Ishikawa (cell line): ENCODE data around the gene SLC2A3.

Experiments used
- CEBPB ChIP-seq: IDR thresholded peaks from 2 replicates; pipeline ENCODE4 v1.6.1; 2012
- CREB1 ChIP-seq: IDR thresholded peaks from 2 replicates; pipeline ENCODE4 v1.6.1; 2012; ENCODE audit warnings: low read depth
- EGR1 ChIP-seq: IDR thresholded peaks from 2 replicates; pipeline ENCODE4 v1.6.1; 2012
- EP300 ChIP-seq: IDR thresholded peaks from 2 replicates; pipeline ENCODE4 v1.6.1; 2012; ENCODE audit warnings: borderline replicate concordance
- NFIC ChIP-seq: IDR thresholded peaks from 2 replicates; pipeline ENCODE4 v1.6.1; 2012
- RAD21 ChIP-seq: IDR thresholded peaks from 2 replicates; pipeline ENCODE4 v1.6.1; 2012; ENCODE audit warnings: low read depth
- TAF1 ChIP-seq: IDR thresholded peaks from 2 replicates; pipeline ENCODE4 v1.6.1; 2012; ENCODE audit warnings: low read depth, mild to moderate bottlenecking
- TCF12 ChIP-seq: IDR thresholded peaks from 2 replicates; pipeline ENCODE4 v1.6.1; 2012; ENCODE audit warnings: low read depth
- TEAD4 ChIP-seq: IDR thresholded peaks from 2 replicates; pipeline ENCODE4 v1.6.1; 2012
- TF ChIP-seq, protein P1 (sequence below): IDR thresholded peaks from 2 replicates; pipeline ENCODE4 v1.6.1; 2012
- TF ChIP-seq, protein P2 (sequence below): IDR thresholded peaks from 2 replicates; pipeline ENCODE4 v1.6.1; 2012; ENCODE audit warnings: low read depth, mild to moderate bottlenecking
- TF ChIP-seq, protein P3 (sequence below): IDR thresholded peaks from 2 replicates; pipeline ENCODE4 v1.6.1; 2012

DNA sequence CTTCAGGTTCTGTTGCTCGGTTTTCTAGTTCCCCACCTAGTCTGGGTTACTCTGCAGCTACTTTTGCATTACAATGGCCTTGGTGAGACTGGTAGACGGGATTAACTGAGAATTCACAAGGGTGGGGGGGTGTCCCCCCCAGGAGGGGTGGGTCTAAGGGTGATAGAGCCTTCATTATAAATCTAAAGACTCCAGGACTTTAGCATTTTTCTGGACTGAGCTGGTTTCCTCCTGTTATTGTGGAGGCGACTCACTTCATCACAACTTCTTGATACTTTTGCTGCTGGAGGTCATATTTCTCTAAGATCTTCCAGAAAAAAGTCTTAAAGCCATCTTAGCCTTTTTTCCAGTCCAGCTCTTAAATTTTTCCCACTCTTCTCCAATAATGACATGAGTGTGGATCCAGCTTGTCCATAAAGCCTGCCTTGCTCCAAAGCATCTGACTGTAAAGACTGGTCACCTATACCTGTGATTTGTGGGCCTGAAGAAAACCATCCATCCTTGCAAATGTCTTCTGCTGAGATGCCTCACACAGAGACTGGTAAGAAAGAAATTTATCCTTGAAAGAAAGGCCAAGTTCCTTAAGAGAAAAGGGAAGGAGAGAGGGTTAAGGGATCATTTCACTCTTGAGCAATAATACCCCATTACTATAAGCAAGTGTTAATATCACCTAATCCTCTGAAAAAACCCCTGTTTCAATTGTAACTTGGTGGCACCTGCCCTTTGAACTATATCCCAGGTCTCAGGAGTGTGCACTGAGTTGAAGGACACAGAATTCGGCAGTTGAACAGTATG is 43.6 kb downstream of the SLC2A3 start:
- no peak for TF ChIP-seq EGR1
- TF ChIP-seq, protein P1, sequence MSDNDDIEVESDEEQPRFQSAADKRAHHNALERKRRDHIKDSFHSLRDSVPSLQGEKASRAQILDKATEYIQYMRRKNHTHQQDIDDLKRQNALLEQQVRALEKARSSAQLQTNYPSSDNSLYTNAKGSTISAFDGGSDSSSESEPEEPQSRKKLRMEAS = no peak
- no peak for TF ChIP-seq CREB1
- no peak for TF ChIP-seq TEAD4
- no peak for TF ChIP-seq NFIC
- TF ChIP-seq, protein P2, sequence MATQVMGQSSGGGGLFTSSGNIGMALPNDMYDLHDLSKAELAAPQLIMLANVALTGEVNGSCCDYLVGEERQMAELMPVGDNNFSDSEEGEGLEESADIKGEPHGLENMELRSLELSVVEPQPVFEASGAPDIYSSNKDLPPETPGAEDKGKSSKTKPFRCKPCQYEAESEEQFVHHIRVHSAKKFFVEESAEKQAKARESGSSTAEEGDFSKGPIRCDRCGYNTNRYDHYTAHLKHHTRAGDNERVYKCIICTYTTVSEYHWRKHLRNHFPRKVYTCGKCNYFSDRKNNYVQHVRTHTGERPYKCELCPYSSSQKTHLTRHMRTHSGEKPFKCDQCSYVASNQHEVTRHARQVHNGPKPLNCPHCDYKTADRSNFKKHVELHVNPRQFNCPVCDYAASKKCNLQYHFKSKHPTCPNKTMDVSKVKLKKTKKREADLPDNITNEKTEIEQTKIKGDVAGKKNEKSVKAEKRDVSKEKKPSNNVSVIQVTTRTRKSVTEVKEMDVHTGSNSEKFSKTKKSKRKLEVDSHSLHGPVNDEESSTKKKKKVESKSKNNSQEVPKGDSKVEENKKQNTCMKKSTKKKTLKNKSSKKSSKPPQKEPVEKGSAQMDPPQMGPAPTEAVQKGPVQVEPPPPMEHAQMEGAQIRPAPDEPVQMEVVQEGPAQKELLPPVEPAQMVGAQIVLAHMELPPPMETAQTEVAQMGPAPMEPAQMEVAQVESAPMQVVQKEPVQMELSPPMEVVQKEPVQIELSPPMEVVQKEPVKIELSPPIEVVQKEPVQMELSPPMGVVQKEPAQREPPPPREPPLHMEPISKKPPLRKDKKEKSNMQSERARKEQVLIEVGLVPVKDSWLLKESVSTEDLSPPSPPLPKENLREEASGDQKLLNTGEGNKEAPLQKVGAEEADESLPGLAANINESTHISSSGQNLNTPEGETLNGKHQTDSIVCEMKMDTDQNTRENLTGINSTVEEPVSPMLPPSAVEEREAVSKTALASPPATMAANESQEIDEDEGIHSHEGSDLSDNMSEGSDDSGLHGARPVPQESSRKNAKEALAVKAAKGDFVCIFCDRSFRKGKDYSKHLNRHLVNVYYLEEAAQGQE = no peak
- no peak for TF ChIP-seq EP300
- TF ChIP-seq, protein P3, sequence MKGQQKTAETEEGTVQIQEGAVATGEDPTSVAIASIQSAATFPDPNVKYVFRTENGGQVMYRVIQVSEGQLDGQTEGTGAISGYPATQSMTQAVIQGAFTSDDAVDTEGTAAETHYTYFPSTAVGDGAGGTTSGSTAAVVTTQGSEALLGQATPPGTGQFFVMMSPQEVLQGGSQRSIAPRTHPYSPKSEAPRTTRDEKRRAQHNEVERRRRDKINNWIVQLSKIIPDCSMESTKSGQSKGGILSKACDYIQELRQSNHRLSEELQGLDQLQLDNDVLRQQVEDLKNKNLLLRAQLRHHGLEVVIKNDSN = no peak
- no peak for TF ChIP-seq RAD21
- no peak for TF ChIP-seq TAF1
- TF ChIP-seq TCF12 = no peak
- TF ChIP-seq CEBPB = no peak
